AG04450 (cell line): Measurements from ENCODE around the gene EPG5. TPM values are rescaled to one million over a fixed set of nuclear protein-coding genes. Genes with fewer than 3 reads are reported as not detected.

Experiments
- CTCF ChIA-PET: fragments of 300-600, 350-600 bp; formaldehyde crosslinking; extraction: SDS; loops from one replicate; lab custom pipeline; 2022; ENCODE audit warnings: antibody characterized with exemption, inconsistent platforms; lab: Charles Lee
- POLR2A ChIA-PET: fragments of 350-600 bp; formaldehyde crosslinking; extraction: SDS; loops from one replicate; lab custom pipeline; 2021; ENCODE audit warnings: antibody characterized with exemption, inconsistent platforms; lab: Yijun Ruan, JAX
- DNase-seq: peaks from one replicate; pipeline ENCODE4 v3.0.0-alpha.2; 2011; ENCODE audit warnings: low read depth, low spot score
- H3K27ac ChIP-seq: one replicate; pipeline ENCODE4 v1.5.1; 2012; ENCODE audit warnings: low read depth, low read length, control low read depth
- H3K27me3 ChIP-seq: one replicate; pipeline ENCODE4 v1.6.0; 2012; ENCODE audit warnings: low read length; ENCODE audit not compliant: control insufficient read depth, insufficient read depth
- H3K4me3 ChIP-seq: 2 replicates; pipeline ENCODE4 v1.5.1; 2011; ENCODE audit warnings: mild to moderate bottlenecking, low read depth, low read length, control low read depth
- H3K9me3 ChIP-seq: 2 replicates; pipeline ENCODE4 v1.5.1; 2012; ENCODE audit warnings: low read length; ENCODE audit not compliant: control insufficient read depth, insufficient read depth
- CTCF ChIP-seq: IDR thresholded peaks from 2 replicates; pipeline ENCODE4 v1.5.1; 2011; ENCODE audit warnings: low read depth, low read length, control low read depth, inconsistent platforms
- polyA plus RNA-seq: library from polyadenylated mRNA; depleted of rRNA; stranded (reverse); fragments of >200 nt; gene quantifications from 2 replicates; pipeline ENCODE4 v1.2.3, GENCODE V29; 2011

Gene EPG5
- polyA plus RNA-seq, 1 experiment = 51.5 TPM

GRCh38 chr18:45981821-45982220, 14.7 kb upstream of the EPG5 start:
- ChIA-PET POLR2A (no interaction called here), CTCF (interaction anchor here (2.4 kb wide), 1 partner anchor 317 kb away, joined by 8 read pairs; no protein-coding TSS in a partner anchor)
- Histone ChIP-seq H3K9me3 (no peaks in the 10 kb centered on the region), H3K4me3 (no peak overlapping the region), H3K27me3 (no peaks in the 10 kb centered on the region), H3K27ac (no peak overlapping the region)
- DNase-seq = no peak
- TF ChIP-seq CTCF = no peak

- POLR2A ChIA-PET = no interaction called here
- CTCF ChIA-PET = no interaction called here
- no peak for DNase-seq
- Histone ChIP-seq H3K9me3 (no peaks in the 10 kb centered on the region), H3K27me3 (no peaks in the 10 kb centered on the region), H3K27ac (no peak overlapping the region), H3K4me3 (no peak overlapping the region)
- TF ChIP-seq CTCF = no peak
These were observed 13.1 kb upstream of the EPG5 start for GRCh38 chr18:45980229-45980628.

GRCh38 chr18:45978084-45978483, 11.0 kb upstream of the EPG5 start:
- ChIA-PET CTCF (interaction anchor here (0.8 to 1.1 kb wide), 2 partner anchors 96 kb away, joined by 3 to 5 read pairs; no protein-coding TSS in a partner anchor), POLR2A (interaction anchor here (0.6 kb wide), 1 partner anchor 12 kb away, joined by 3 read pairs; no protein-coding TSS in a partner anchor)
- no peaks in the 10 kb centered on the region for H3K9me3 ChIP-seq
- H3K4me3 ChIP-seq = no peak overlapping the region
- DNase-seq = no peak
- H3K27me3 ChIP-seq = no peaks in the 10 kb centered on the region
- TF ChIP-seq CTCF = no peak
- H3K27ac ChIP-seq = no peak overlapping the region

- POLR2A ChIA-PET = interaction anchor here (0.6 to 0.7 kb wide), 4 partner anchors 66 to 493 kb away, joined by 3 to 8 read pairs (median 4); no protein-coding TSS in a partner anchor
- H3K4me3 ChIP-seq = no peak overlapping the region
- H3K27ac ChIP-seq = no peak overlapping the region
- CTCF ChIA-PET = interaction anchor here (0.6 to 4.9 kb wide), 8 partner anchors 29 to 312 kb away, joined by 3 to 55 read pairs (median 4); a partner anchor contains a TSS
- H3K27me3 ChIP-seq = no peaks in the 10 kb centered on the region
- no peak for DNase-seq
- no peaks in the 10 kb centered on the region for H3K9me3 ChIP-seq
- no peak for TF ChIP-seq CTCF
These were observed 9.8 kb upstream of the EPG5 start for GRCh38 chr18:45976974-45977373.

- TF ChIP-seq CTCF = no peak
- CTCF ChIA-PET = interaction anchor here (0.6 to 4.9 kb wide), 8 partner anchors 29 to 312 kb away, joined by 3 to 55 read pairs (median 4); a partner anchor contains a TSS
- no peak overlapping the region for H3K27ac ChIP-seq
- POLR2A ChIA-PET = interaction anchor here (0.6 to 0.7 kb wide), 5 partner anchors 65 to 493 kb away, joined by 3 to 9 read pairs (median 4); no protein-coding TSS in a partner anchor
- no peaks in the 10 kb centered on the region for H3K27me3 ChIP-seq
- H3K9me3 ChIP-seq = no peaks in the 10 kb centered on the region
- no peak for DNase-seq
- H3K4me3 ChIP-seq = no peak overlapping the region
These were observed 9.4 kb upstream of the EPG5 start for GRCh38 chr18:45976566-45976965.
